Ovary (tissue), 9 donors: Measurements from ENCODE around the gene MS4A6A. TPM values are rescaled to one million over a fixed set of nuclear protein-coding genes. Genes with fewer than 3 reads are reported as not detected.
"Not testable (repeated sequence)": the region's sequence is repeated elsewhere in the genome, so short reads cannot be mapped to it uniquely, and the experiment has no call there.

Source experiments
- DNase-seq, 5 donors: peaks; one replicate each; pipeline ENCODE4 v3.0.0-alpha.2; 2019 to 2020
- H3K27ac ChIP-seq, 2 donors: fragments of 200-600 bp; one replicate each; pipeline versions ENCODE4 v1.5.1 to v1.8.0; 2019 to 2022
- H3K27me3 ChIP-seq: fragments of 200-600 bp; one replicate; pipeline ENCODE4 v1.8.0; 2022
- H3K36me3 ChIP-seq: fragments of 200-600 bp; sonication (generic); one replicate; pipeline ENCODE4 v1.5.1; 2019
- H3K4me1 ChIP-seq: one replicate; pipeline ENCODE4 v1.8.1; 2013; ENCODE audit warnings: mild to moderate bottlenecking, moderate library complexity; ENCODE audit not compliant: insufficient read depth
- H3K4me3 ChIP-seq: fragments of 200-600 bp; sonication (generic); one replicate; pipeline ENCODE4 v1.5.1; 2017
- H3K9me3 ChIP-seq, 2 donors: fragments of 200-600 bp in 1 of 2; sonication (generic) in 1 of 2; one replicate each; pipeline versions ENCODE4 v1.5.1 to v1.8.1; 2013 to 2019; ENCODE audit warnings: mild to moderate bottlenecking in 1 of 2, moderate library complexity in 1 of 2
- EP300 ChIP-seq: sonication (generic); formaldehyde crosslinking; IDR thresholded peaks from one replicate; pipeline ENCODE4 v1.6.1; 2017; ENCODE audit warnings: antibody characterized with exemption
- POLR2A ChIP-seq: fragments of 450-650 bp; IDR thresholded peaks from one replicate; pipeline ENCODE4 v1.6.1; 2017; ENCODE audit warnings: antibody characterized with exemption, mild to moderate bottlenecking, moderate library complexity
- WGBS, 3 donors: extraction: QIAGEN DNeasy Blood & Tissue Kit in 1 of 3; methylation state at CpG; one replicate each; pipeline versions ENCODE4 v1.1.5 to v1.1.7; 2013 to 2017; 5-methylcytosine and 5-hydroxymethylcytosine counted together
- intact Hi-C, 4 donors: fragments of 100-400 bp; cut with DNase I; formaldehyde crosslinking; loops; one replicate each; pipeline versions ENCODE4 v1.11.0 to v1.15.1; 2022 to 2023
- polyA plus RNA-seq, 2 donors: library from polyadenylated mRNA; stranded (reverse); fragments of 200-250 nt in 1 of 2; fragments of 350-450 nt in 1 of 2; fragmentation: Illumina TruSeq in 1 of 2; extraction: RNeasy Lipid Tissue Mini Kit (QIAGEN cat#74804) in 1 of 2; gene quantifications; one replicate each; pipeline ENCODE4 v1.2.3, GENCODE V29; 2013 to 2014
- total RNA-seq, 7 donors: library from RNA; depleted of rRNA in 2 of 7; stranded (reverse); fragments of >200 nt in 2 of 7; fragmentation: NEBNext Ultra II Directional in 3 of 7; extraction: Animal tissue kit (Norgen Biotek cat#: 25700) in 3 of 7; gene quantifications; one replicate each; pipeline versions ENCODE4 v1.1.0 to v1.2.4, GENCODE V29; 2016 to 2023
- TF ChIP-seq, protein P1 (sequence below), 3 donors: fragments of 450-650 bp in 2 of 3; fragments of 200-600 bp in 1 of 3; IDR thresholded peaks; one replicate each; pipeline versions ENCODE4 v1.5.1 to v1.8.0; 2016 to 2022; ENCODE audit warnings: antibody characterized with exemption in 3 of 3, mild to moderate bottlenecking in 1 of 3
- donor health status: DM: no; HTN: no; CAD: no; lungs with moderate emphysema.
- donor health status: DM: no; HTN: no; CAD: no.
- donor health status: Bipolar disorder and iron deficiency.
- donor health status: DM: yes; HTN: yes; CAD: no.
- donor health status: DM: no; HTN: no; CAD: no.
- donor health status: DM: yes; HTN: yes; CAD: no.

The MS4A6A gene
- total and polyA plus RNA-seq, 9 donors = 8.1 to 150 (median 28.9) TPM

- TF ChIP-seq, protein P1, sequence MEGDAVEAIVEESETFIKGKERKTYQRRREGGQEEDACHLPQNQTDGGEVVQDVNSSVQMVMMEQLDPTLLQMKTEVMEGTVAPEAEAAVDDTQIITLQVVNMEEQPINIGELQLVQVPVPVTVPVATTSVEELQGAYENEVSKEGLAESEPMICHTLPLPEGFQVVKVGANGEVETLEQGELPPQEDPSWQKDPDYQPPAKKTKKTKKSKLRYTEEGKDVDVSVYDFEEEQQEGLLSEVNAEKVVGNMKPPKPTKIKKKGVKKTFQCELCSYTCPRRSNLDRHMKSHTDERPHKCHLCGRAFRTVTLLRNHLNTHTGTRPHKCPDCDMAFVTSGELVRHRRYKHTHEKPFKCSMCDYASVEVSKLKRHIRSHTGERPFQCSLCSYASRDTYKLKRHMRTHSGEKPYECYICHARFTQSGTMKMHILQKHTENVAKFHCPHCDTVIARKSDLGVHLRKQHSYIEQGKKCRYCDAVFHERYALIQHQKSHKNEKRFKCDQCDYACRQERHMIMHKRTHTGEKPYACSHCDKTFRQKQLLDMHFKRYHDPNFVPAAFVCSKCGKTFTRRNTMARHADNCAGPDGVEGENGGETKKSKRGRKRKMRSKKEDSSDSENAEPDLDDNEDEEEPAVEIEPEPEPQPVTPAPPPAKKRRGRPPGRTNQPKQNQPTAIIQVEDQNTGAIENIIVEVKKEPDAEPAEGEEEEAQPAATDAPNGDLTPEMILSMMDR (IDR thresholded peaks at IDR 0.05) = no peak
- TF ChIP-seq POLR2A (no peak), EP300 (no peak)
- Histone ChIP-seq H3K27me3 (no peaks in the 10 kb centered on the region), H3K9me3 (no peaks in the 10 kb centered on the region), H3K27ac (no peak overlapping the region), H3K4me1 (no peaks in the 10 kb centered on the region), H3K36me3 (no peaks in the 10 kb centered on the region), H3K4me3 (no peak overlapping the region)
- intact Hi-C loops = no loop called here
- DNase-seq = no peak
- WGBS, 3 donors = 79 to 92% (median 83%) methylated on average over 3 of the region's 3 CpGs
Observed at GRCh38 chr11:60158636-60159035, 24.2 kb downstream of the MS4A6A start.

- Histone ChIP-seq H3K4me1 (no peaks in the 10 kb centered on the region), H3K27me3 (no peaks in the 10 kb centered on the region), H3K27ac (no peak overlapping the region), H3K9me3 (no peaks in the 10 kb centered on the region), H3K36me3 (no peaks in the 10 kb centered on the region), H3K4me3 (no peak overlapping the region)
- TF ChIP-seq, protein P1 (IDR thresholded peaks at IDR 0.05) = no peak
- TF ChIP-seq EP300 = no peak
- TF ChIP-seq POLR2A = no peak
- intact Hi-C loops = no loop called here
- 74 to 81% (median 76%) methylated on average over 3 of the region's 3 CpGs for WGBS, 3 donors
- no peak for DNase-seq
Observed at GRCh38 chr11:60155931-60156330, 27.0 kb downstream of the MS4A6A start.

DNA sequence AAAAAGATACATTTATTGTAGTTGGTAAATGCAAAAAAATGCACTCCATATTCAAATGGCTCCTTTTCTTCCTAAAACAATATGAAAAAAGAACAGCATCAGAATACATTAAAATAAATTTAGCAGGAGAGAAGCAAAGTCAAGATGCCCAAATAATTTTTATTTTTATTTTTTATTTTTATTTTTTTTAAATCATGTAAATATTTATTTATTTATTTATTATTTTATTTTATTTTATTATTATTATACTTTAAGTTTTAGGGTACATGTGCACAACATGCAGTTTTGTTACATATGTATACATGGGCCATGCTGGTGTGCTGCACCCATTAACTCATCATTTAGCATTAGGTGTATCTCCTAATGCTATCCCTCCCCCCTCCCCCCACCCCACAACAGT lies 30.2 kb downstream of the MS4A6A start:
- H3K9me3 ChIP-seq, DNase-seq, H3K4me1 ChIP-seq, H3K27ac ChIP-seq, H3K4me3 ChIP-seq, H3K36me3 ChIP-seq, intact Hi-C loops, H3K27me3 ChIP-seq: not testable (repeated sequence)

- no peaks in the 10 kb centered on the region for H3K36me3 ChIP-seq
- no peak overlapping the region for H3K27ac ChIP-seq
- DNase-seq = no peak
- no peak overlapping the region for H3K4me3 ChIP-seq
- TF ChIP-seq, protein P1 (IDR thresholded peaks at IDR 0.05) = no peak
- no peak for TF ChIP-seq POLR2A
- no peak for TF ChIP-seq EP300
- no peaks in the 10 kb centered on the region for H3K9me3 ChIP-seq
- intact Hi-C loops = no loop called here
- H3K27me3 ChIP-seq = no peaks in the 10 kb centered on the region
- WGBS, 3 donors = 88 to 92% (median 89%) methylated on average over 1 of the region's 1 CpG
- H3K4me1 ChIP-seq = no peaks in the 10 kb centered on the region
Observed at GRCh38 chr11:60150279-60150678, 32.6 kb downstream of the MS4A6A start.

GRCh38 chr11:60145677-60146076 lies 37.2 kb downstream of the MS4A6A start:
- WGBS, 3 donors = 88 to 93% (median 92%) methylated on average over 3 of the region's 3 CpGs
- no peak overlapping the region for H3K27ac ChIP-seq
- intact Hi-C loops = no loop called here

More at GRCh38 chr11:60145677-60146076, 37.2 kb downstream of the MS4A6A start:
- H3K4me3 ChIP-seq = no peak overlapping the region
- H3K36me3 ChIP-seq = no peaks in the 10 kb centered on the region
- H3K27me3 ChIP-seq = no peaks in the 10 kb centered on the region
- no peaks in the 10 kb centered on the region for H3K4me1 ChIP-seq
- H3K9me3 ChIP-seq = no peaks in the 10 kb centered on the region
- DNase-seq = no peak
- no peak for TF ChIP-seq EP300
- no peak for TF ChIP-seq POLR2A
- TF ChIP-seq, protein P1 (IDR thresholded peaks at IDR 0.05) = no peak
